OCI-LY7 (cell line): ENCODE results near the gene RAB8A.
"Not testable (repeated sequence)": the region's sequence is repeated elsewhere in the genome, so short reads cannot be mapped to it uniquely, and the experiment has no call there.

Source experiments
- CTCF ChIP-seq: fragments of 200-600 bp; sonication (generic); conservative IDR thresholded peaks from 2 replicates; pipeline ENCODE4 v1.5.1; 2014; ENCODE audit warnings: mild to moderate bottlenecking, antibody characterized with exemption, low read length, moderate library complexity, mixed read lengths
- EZH2phosphoT487 ChIP-seq: fragments of 200-600 bp; sonication (generic); IDR thresholded peaks from 2 replicates; pipeline ENCODE4 v1.6.1; 2018; ENCODE audit warnings: low read depth, borderline replicate concordance, mild to moderate bottlenecking, mixed run types, antibody characterized with exemption, low read length, moderate library complexity, mixed read lengths

- TF ChIP-seq CTCF, EZH2phosphoT487: not testable (repeated sequence)
Measured at GRCh38 chr19:16178866-16179265, 67.2 kb downstream of the RAB8A start.
